HG02678 (cell line): ENCODE measurements around the gene ARHGEF37.
A peak's percentile ranks its signal among the peaks of the same experiment; 100 is the strongest.
"Not testable (repeated sequence)": the region's sequence is repeated elsewhere in the genome, so short reads cannot be mapped to it uniquely, and the experiment has no call there.

ENCODE experiments used
- ATAC-seq: cut with Tn5 transposase; IDR thresholded peaks from one replicate; pipeline ENCODE4 v1.9.1; 2021; ENCODE audit warnings: mild to moderate bottlenecking, moderate library complexity; ENCODE audit not compliant: unreplicated experiment

Gene ARHGEF37

GRCh38 chr5:149667084-149667828 is 86.0 kb downstream of the ARHGEF37 start:
- no peak for ATAC-seq

- ATAC-seq: no peak
These were observed 86.6 kb downstream of the ARHGEF37 start for GRCh38 chr5:149667829-149668330.

GRCh38 chr5:149669273-149669672 is 88.0 kb downstream of the ARHGEF37 start:
- ATAC-seq: not testable (repeated sequence)

- ATAC-seq: no peak
These were observed 90.2 kb downstream of the ARHGEF37 start for GRCh38 chr5:149671544-149671943.

GRCh38 chr5:149672701-149673476 is 91.6 kb downstream of the ARHGEF37 start:
- ATAC-seq: no peak

- ATAC-seq: no peak
These were observed 93.4 kb downstream of the ARHGEF37 start for GRCh38 chr5:149674686-149675085.

GRCh38 chr5:149675610-149676201 is 94.4 kb downstream of the ARHGEF37 start:
- no peak for ATAC-seq

GRCh38 chr5:149677731-149678130 is 96.4 kb downstream of the ARHGEF37 start:
- ATAC-seq: no peak

- ATAC-seq: peak; percentile 37
These were observed 98.8 kb downstream of the ARHGEF37 start for GRCh38 chr5:149679876-149680809.

- peak; percentile 99 for ATAC-seq
These were observed 99.5 kb downstream of the ARHGEF37 start for GRCh38 chr5:149680810-149681221.

GRCh38 chr5:149681252-149681651 is 100.0 kb downstream of the ARHGEF37 start:
- no peak for ATAC-seq

- ATAC-seq: no peak
These were observed 100.6 kb downstream of the ARHGEF37 start for GRCh38 chr5:149681922-149682321.

- ATAC-seq: no peak
These were observed 101.3 kb downstream of the ARHGEF37 start for GRCh38 chr5:149682532-149683075.

GRCh38 chr5:149683964-149684363 is 102.7 kb downstream of the ARHGEF37 start:
- no peak for ATAC-seq

GRCh38 chr5:149684371-149684770 is 103.1 kb downstream of the ARHGEF37 start:
- ATAC-seq: no peak
